Activated effector memory CD4-positive, alpha-beta T cell treated with anti-CD3 and anti-CD28 coated beads, Interleukin-2, amount 50 U/mL, for 16 hours (primary cell): Measurements from ENCODE around the gene STAMBPL1.

Experiments used
- DNase-seq: peaks from one replicate; pipeline ENCODE4 v3.0.0-alpha.2; 2020

The STAMBPL1 gene

GRCh38 chr10:88896372-88896993, 16.4 kb downstream of the STAMBPL1 start:
- no peak for DNase-seq

DNA sequence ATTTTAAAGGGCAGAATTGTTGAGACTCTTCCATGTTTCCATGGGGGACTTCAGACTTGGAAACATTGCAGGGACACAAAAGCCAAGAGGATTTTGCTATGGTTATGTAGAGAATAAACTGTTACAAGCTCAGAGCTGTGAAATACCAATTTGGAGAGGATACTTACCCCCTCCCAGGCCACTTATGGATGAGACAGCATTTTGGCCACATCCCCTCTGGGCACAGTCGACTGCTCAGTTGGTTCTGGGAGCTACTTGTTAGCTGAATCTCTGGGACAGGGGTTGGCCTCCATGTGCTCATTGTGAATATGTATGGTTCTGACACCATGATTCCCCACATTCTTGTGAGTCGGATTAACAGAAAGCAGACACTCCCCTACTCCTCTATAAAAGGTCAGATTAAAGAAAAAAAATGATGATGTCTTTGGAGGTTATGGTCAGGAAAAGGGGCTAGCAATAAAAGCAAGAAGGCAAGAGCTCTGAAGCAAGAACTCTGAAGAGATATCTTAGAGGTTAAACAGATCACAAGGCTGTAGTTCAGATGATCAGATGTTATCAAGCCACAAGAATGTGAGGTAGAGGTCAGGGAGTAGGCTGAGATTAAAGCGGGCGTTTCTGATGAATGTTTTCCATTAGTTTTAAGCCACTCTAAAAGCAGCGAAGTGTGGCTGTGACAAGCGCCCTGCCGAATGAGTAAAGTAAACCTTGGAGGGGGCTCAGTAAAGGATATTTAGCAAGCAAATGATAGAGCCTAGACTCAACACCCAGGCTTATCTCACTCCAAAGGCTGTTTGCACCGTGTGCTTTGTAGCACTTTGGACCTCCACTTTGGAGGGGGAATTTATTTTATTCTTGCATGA, 17.2 kb downstream of the STAMBPL1 start:
- peak; percentile 72 for DNase-seq

DNA sequence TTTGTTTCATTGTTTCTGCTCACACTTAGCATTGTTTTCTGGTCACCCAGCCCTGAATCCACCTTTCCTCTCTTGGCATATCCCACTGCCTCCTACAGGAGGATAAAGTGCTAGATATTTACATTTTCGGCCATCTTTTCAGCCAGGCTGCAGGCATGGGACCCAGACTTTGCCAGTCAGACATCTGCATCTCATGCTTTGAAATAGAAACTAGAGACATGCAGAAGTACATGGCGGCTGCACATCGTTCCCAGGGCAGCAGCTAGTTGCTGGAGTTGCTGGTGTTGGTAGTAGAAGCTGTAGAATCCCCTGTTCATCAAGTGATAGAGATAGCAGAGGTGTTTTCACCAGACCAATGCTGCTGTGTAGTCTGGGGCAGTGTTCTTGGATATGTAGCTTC, 18.7 kb downstream of the STAMBPL1 start:
- DNase-seq = no peak

- no peak for DNase-seq
These were observed 19.8 kb downstream of the STAMBPL1 start for GRCh38 chr10:88899886-88900285.

- DNase-seq = no peak
These were observed 21.4 kb downstream of the STAMBPL1 start for GRCh38 chr10:88901206-88901983.

- DNase-seq = no peak
These were observed 22.1 kb downstream of the STAMBPL1 start for GRCh38 chr10:88901984-88902789.

- DNase-seq = no peak
These were observed 23.7 kb downstream of the STAMBPL1 start for GRCh38 chr10:88903715-88904114.

- DNase-seq = no peak
These were observed 26.9 kb downstream of the STAMBPL1 start for GRCh38 chr10:88906921-88907320.

- DNase-seq = no peak
These were observed 28.1 kb downstream of the STAMBPL1 start for GRCh38 chr10:88908194-88908593.

DNA sequence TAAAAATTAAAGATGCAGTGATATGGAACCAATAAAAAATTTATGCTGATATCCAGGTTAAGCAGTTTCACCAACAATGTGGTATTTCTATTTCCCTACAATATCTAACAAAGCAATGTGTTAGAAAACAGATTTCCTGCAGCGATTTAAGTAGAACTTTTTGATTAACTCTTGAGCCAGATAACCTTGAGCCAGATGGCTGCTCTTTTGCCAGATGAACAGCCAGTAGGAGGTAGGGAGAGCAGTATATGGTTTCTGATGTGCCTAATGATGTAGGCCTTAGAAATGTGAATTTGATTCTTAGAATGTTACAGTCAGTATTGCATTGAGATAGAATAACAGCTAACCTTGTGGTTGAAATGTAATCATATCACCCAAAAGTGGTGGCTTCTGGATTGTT, 31.1 kb downstream of the STAMBPL1 start:
- DNase-seq = no peak

DNA sequence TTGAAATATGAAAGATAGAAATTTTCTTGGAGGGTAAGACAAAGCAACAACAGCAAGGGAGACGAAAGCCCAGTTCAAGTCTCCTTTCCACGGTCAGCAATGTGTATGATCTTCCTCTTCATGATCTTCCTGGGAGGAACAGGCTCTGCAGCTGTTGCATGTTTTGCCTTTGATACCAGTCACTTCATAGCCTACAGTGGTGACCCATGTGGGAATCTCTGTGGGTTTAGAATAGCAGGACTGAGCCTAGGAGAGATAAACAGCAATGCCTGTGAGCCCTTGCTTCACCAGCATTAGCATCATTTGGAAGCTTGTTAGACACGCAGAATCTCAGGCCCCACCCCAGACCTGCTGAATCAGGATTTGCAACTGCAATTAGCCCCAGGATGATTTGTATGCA, 31.8 kb downstream of the STAMBPL1 start:
- no peak for DNase-seq

DNA sequence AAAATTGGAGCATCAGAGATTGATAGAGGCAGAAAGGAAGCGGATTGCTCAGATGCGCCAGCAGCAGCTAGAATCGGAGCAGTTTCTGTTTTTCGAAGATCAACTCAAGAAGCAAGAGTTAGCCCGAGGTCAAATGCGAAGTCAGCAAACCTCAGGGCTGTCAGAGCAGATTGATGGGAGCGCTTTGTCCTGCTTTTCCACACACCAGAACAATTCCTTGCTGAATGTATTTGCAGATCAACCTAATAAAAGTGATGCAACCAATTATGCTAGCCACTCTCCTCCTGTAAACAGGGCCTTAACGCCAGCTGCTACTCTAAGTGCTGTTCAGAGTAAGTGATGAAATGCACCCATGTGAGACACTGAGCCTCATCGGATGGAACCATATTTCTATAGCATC, 33.1 kb downstream of the STAMBPL1 start:
- DNase-seq = no peak

GRCh38 chr10:88913788-88914187, 33.7 kb downstream of the STAMBPL1 start:
- no peak for DNase-seq

DNA sequence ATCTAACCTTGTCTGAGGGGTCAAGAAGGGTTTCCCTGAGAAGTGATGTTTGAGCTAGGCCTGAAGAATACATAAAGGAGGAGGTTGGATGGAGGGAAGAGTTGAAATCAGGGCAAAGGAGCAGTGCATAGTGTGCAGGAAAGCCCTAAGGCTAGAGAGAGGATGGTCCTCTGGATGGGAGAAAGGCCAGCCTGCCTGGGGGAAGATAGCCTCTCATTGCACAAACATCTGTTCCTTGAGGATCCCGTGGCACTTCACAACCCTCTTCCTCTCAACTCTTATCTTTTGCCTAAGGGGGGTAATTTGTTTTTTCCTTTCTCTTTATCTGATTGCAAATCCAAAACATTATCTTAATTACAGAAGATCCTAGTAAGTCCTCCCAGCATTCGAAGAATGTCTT, 35.7 kb downstream of the STAMBPL1 start:
- no peak for DNase-seq

DNA sequence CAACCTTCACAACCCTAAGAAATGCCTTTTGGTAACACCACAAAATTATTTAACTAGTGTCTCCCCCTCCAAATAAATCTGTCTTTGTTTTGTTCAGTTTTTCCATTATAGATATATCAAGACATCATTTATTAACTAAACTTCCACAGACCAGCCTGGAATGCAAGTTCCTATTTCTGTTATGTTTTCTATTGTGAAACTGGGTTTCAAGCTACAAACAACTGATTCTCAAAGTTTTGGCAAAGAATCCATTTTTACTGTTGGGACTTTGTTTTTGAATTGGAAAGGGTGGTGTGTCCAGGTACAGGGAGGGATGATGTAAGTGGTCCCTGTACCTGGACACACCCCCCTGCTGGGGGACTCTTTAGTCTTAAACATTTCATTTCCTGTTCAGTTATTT, 36.2 kb downstream of the STAMBPL1 start:
- no peak for DNase-seq

DNA sequence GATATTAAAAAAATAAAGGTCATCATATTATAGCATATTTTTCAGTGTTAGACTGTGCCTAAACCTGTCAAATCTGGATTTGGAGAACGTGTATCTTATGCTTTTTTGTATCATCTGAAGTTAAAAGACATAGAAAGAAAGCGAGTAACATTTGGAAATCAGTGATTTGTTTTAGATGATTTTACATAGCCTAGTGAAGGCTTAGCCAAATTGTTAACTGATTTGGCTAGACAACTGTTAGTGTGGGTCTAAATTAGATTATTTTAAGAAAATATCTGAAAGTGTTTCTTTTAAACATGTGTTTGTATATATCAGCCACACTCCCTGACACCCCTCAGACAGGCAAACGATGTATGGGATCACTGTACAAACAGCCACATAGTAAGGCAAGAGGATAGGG, 36.9 kb downstream of the STAMBPL1 start:
- DNase-seq = no peak

DNA sequence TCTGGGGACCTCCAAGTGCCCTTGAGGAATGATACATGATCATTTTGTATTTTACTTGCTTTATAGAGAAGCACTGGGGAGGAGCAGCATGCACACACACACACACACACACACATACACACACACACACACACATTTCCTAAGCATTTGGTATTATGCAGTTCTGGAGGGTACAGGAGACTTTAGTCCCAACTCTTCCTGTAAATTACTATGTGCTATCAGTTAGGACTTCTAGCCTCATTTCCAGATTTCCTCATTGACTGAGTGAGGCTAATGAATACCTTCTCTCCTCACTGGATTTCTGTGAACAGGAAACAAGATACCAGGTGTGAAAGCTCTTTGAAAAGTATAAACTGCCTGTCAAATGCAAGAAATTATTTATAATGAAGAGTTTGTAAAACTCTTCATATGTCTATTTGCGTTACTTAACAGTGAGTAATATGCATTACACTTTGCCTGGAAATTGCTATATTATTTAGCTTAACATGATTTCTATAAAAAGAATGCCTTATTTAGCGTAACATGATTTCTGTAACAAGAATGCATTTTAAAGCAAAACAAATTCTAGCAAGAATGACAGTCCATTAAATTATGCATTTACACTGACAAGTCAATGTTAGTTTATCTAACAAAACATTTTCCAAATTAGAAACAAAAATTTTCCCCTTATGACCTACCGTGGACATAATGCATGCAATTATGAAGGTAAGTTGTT, 38.3 kb downstream of the STAMBPL1 start:
- DNase-seq = no peak

DNA sequence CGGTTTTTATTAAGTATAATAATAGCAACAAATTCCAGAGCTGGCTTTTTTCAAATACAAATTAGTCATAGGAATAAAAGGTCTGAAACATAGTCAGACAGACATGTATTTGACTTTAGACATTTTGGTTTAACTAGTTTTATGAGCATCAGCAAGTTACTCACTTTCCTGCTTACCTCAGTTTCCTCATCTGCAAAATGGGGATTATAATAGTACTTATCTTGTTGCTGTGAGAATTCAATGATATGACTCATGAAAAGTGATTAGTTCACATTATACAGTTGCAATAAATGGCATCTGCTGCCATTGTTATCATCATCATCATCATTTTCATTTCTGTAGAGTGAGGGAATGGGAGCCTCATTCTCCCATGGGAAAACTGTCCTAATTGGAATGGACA, 39.0 kb downstream of the STAMBPL1 start:
- DNase-seq = no peak

- DNase-seq = no peak
These were observed 40.2 kb downstream of the STAMBPL1 start for GRCh38 chr10:88920198-88920597.

- DNase-seq = no peak
These were observed 41.0 kb downstream of the STAMBPL1 start for GRCh38 chr10:88920986-88921593.

DNA sequence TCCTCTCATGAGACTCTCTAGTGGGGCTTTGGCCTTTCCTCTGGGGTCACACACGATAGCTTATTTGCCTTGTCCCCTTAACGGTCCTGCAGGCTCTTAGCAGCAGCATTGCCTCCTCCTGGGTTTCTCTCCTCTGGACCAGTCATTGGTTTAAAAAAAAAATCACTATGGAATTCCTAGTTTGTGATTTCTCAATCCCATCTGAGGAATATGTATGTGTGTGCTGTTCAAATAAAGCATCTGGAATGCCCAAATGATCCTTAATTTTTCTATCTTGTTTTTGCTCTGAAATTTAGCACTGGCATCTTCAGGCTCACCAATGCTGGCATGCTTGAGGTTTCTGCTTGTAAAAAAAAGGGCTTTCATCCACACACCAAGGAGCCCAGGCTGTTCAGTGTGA, 42.0 kb downstream of the STAMBPL1 start:
- DNase-seq = no peak

DNA sequence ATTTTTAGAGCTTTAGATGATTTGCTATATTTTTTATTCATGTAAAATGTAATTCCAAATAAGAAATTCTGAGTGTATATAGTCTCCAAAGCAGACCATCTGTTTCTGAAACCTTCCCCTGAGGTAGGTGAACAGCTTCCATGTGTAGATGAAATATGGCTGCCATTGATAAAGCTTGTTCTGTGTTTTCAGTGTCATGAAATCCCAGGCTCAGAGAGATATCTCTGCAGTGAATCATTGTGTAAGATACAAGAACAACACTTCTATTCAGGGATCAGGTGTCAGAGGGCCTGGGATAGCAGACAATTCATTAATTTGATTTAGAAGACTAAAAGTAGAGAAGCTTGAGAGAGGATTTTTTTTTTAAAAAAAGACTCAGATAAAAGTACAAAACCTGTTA, 43.5 kb downstream of the STAMBPL1 start:
- no peak for DNase-seq
